Stimulated activated CD8-positive, alpha-beta memory T cell treated with anti-CD3 and anti-CD28 coated beads, Interleukin-7, amount 100 ng/mL, for 48 hours (primary cell): ENCODE data around the gene CEP170B.
"Not testable (repeated sequence)": the region's sequence is repeated elsewhere in the genome, so short reads cannot be mapped to it uniquely, and the experiment has no call there.

Experiments used
- DNase-seq, 2 donors: peaks; one replicate each; pipeline ENCODE4 v3.0.0-alpha.2; 2020; ENCODE audit warnings: low read depth in 1 of 2; ENCODE audit errors: extremely low read depth in 1 of 2

Gene CEP170B

DNA sequence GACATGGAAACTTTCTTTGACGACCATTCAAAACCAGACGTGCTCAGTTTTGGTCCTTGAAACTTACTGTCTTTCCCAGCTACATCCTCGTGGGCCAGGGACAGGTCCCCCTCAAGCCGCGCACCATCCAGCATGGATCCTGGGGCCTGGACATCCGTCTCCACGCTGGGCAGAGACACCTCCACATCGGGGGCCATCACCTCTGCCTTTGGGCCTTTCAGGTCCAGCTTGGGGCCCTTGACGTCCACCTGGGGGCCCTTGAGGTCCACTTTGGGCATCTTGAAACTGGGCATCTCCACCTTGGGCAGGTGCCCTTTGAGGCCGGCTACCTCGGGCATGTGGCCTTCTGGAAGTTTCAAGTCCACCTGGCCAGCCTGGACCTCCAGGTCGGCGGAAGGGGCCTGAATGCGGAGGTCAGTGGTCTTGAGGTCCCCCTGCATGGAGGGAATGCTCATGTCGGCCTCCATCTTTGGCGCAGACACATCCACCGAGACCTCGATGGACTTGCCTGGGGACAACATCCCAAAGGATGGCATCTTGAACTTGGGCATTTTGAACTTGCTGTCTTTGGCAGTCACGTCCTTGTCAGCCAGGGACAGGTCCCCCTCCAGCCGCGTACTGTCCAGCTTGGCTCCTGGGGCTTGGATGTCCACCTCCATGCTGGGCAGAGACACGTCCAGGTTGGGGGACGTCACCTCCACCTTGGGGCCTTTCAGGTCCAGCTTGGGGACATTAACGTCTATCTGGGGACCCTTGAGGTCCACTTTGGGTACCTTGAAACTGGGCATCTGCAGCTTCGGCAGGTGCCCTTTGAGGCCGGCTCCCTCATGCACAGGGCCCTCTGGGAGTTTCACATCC lies 76.7 kb downstream of the CEP170B start:
- DNase-seq = no peak

DNA sequence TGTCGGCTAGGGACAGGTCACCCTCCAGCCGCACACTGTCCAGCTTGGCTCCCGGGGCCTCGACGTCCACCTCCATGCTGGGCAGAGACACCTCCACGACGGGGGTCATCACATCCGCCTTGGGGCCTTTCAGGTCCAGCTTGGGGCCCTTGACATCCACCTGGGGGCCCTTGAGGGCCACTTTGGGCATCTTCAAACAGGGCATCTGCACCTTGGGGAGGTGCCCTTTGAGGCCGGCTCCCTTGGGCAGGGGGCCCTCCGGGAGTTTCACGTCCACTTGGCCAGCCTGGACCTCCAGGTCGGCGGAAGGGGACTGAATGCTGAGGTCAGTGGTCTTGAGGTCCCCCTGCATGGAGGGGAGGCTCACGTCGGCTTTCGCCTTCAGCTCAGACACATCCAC lies 77.5 kb downstream of the CEP170B start:
- no peak for DNase-seq

DNA sequence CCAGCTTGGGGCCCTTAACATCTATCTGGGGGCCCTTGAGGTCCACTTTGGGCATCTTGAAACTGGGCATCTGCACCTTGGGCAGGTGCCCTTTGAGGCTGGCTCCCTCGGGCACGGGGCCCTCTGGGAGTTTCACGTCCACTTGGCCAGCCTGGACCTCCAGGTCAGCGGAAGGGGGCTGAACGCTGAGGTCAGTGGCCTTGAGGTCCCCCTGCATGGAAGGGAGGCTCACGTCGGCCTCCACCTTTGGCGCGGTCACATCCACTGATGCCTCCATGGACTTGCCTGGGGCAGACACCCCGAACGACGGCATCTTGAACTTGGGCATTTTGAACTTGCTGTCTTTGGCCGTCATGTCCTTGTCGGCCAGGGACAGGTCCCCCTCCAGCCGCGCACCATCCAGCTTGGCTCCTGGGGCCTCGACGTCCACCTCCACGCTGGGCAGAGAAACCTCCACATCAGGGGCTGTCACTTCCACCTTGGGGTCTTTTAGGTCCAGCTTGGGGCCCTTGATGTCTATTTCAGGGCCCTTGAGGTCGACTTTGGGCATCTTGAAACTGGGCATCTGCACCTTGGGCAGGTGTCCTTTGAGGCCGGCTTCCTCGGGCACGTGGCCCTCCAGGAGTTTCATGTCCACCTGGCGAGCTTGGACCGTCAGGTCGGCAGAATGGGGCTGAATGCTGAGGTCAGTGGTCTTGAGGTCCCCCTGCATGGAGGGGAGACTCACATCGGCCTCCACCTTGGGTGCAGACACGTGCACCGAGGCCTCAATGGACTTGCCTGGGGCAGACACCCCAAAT lies 78.3 kb downstream of the CEP170B start:
- DNase-seq = not testable (repeated sequence)

DNA sequence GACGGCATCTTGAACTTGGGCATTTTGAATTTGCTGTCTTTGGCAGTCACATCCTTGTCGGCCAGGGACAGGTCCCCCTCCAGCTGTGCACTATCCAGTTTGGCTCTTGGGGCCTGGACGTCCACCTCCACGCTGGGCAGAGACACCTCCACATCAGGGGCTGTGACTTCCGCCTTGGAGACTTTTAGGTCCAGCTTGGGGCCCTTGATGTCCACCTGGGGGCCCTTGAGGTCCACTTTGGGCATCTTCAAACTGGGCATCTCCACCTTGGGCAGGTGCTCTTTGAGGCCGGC lies 78.9 kb downstream of the CEP170B start:
- DNase-seq = not testable (repeated sequence)

DNA sequence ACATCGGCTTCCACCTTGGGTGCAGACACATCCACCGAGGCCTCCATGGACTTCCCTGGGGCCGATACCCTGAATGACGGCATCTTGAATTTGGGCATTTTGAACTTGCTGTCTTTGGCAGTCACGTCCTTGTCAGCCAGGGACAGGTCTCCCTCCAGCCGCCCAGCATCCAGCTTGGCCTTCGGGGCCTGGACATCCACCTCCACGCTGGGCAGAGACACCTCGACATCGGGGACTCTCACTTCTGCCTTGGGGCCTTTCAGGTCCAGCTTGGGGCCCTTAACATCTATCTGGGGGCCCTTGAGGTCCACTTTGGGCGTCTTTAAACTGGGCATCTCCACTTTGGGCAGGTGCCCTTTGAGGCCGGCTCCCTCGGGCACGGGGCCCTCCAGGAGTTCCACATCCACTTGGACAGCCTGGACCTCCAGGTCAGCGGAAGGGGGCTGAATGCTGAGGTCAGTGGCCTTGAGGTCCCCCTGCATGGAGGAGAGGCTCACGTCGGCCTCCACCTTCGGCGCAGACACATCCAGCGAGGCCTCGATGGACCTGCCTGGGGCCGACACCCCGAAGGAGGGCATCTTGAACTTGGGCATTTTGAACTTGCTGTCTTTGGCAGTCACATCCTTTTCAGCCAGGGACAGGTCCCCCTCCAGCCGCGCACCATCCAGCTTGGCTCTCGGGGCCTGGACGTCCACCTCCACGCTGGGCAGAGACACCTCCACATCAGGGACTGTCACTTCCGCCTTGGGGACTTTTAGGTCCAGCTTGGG lies 79.6 kb downstream of the CEP170B start:
- not testable (repeated sequence) for DNase-seq

DNA sequence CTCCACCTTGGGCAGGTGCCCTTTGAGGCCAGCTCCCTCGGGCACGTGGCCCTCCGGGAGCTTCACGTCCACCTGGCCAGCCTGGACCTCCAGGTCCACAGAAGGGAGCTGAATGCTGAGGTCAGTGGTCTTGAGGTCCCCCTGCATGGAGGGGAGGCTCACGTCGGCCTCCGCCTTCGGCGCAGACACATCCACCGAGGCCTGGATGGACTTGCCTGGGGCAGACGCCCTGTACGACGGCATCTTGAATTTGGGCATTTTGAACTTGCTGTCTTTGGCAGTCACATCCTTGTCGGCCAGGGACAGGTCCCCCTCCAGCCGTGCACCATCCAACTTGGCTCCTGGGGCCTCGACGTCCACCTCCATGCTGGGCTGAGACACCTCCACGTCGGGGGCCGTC lies 80.2 kb downstream of the CEP170B start:
- DNase-seq = not testable (repeated sequence)
